Measurements from ENCODE around the gene PRR13.

The PRR13 gene

DNA sequence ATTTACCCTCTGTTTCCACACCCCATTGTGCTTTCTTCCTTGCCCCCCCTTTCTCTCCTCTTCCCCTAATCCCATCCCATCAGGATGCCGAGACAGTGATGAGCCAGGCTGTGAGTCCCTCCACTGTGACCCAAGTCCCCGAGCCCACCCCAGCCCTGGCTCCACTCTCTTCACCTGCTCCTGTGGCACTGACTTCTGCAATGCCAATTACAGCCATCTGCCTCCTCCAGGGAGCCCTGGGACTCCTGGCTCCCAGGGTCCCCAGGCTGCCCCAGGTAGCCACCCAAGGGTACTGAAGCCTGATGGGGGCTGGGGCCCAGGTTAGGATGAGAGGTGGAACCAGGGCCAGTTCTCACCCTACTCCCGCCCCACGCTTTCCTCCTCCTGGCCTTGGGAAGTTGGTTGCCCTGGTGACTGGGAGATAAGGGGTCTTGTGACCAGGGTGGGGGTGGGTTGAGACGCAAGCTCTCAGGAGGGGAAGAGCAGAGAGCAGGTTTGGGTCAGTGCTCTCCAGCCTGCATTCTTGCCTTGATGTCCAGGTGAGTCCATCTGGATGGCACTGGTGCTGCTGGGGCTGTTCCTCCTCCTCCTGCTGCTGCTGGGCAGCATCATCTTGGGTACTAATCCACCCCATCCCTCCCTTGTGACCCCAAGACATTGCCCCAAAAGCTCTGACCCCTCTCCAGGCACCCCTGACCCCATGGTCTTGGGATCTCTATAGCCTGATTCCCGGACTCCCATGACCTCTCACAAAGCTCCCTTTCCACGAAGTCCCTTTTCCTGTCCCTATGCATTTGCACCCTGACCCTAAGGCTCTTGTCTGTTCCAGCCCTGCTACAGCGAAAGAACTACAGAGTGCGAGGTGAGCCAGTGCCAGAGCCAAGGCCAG, 16.7 kb upstream of the PRR13 start:
- Mint-ChIP-seq H3K4me1 (peaks cover 65% of the 10 kb centered on the region), H3K27me3 (ENCODE audit: low read depth, poor library complexity) (no peaks in the 10 kb centered on the region), H3K27ac (no peak overlapping the region), H3K36me3 (ENCODE audit: low read depth) (no peaks in the 10 kb centered on the region), H3K9me3 (no peaks in the 10 kb centered on the region), H3K4me3 (peak overlapping the region; percentile 22)
- DNase-seq, result no peak
- TF ChIP-seq, protein P1, sequence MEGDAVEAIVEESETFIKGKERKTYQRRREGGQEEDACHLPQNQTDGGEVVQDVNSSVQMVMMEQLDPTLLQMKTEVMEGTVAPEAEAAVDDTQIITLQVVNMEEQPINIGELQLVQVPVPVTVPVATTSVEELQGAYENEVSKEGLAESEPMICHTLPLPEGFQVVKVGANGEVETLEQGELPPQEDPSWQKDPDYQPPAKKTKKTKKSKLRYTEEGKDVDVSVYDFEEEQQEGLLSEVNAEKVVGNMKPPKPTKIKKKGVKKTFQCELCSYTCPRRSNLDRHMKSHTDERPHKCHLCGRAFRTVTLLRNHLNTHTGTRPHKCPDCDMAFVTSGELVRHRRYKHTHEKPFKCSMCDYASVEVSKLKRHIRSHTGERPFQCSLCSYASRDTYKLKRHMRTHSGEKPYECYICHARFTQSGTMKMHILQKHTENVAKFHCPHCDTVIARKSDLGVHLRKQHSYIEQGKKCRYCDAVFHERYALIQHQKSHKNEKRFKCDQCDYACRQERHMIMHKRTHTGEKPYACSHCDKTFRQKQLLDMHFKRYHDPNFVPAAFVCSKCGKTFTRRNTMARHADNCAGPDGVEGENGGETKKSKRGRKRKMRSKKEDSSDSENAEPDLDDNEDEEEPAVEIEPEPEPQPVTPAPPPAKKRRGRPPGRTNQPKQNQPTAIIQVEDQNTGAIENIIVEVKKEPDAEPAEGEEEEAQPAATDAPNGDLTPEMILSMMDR (IDR thresholded peaks at IDR 0.05), result no peak

DNA sequence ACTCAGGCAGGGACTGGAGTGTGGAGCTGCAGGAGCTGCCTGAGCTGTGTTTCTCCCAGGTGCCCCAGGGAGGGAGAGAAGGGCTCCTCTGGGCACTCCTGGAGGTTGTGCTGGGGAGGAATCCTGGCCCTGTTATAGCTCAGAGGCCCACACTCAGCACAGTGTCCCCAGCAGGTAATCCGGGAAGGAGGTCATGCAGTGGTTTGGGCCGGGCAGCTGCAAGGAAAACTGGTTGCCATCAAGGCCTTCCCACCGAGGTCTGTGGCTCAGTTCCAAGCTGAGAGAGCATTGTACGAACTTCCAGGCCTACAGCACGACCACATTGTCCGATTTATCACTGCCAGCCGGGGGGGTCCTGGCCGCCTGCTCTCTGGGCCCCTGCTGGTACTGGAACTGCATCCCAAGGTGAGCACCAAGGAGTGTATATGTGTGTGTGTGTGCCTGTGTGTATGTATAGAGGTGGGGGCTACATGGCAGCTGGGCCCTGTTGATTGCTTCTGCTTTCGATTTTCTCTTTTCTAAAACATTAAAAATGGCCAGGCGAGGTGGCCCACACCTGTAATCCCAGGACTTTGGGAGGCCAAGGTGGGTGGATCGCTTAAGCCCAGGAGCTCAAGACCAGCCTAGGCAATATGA, 15.9 kb upstream of the PRR13 start:
- peaks cover 61% of the 10 kb centered on the region for H3K4me1 Mint-ChIP-seq
- H3K9me3 Mint-ChIP-seq, result no peaks in the 10 kb centered on the region
- TF ChIP-seq, protein P1 (IDR thresholded peaks at IDR 0.05), result no peak
- no peaks in the 10 kb centered on the region for H3K36me3 Mint-ChIP-seq (ENCODE audit: low read depth)
- no peak overlapping the region for H3K4me3 Mint-ChIP-seq
- DNase-seq, result no peak
- no peaks in the 10 kb centered on the region for H3K27me3 Mint-ChIP-seq (ENCODE audit: low read depth, poor library complexity)
- H3K27ac Mint-ChIP-seq, result no peak overlapping the region

DNA sequence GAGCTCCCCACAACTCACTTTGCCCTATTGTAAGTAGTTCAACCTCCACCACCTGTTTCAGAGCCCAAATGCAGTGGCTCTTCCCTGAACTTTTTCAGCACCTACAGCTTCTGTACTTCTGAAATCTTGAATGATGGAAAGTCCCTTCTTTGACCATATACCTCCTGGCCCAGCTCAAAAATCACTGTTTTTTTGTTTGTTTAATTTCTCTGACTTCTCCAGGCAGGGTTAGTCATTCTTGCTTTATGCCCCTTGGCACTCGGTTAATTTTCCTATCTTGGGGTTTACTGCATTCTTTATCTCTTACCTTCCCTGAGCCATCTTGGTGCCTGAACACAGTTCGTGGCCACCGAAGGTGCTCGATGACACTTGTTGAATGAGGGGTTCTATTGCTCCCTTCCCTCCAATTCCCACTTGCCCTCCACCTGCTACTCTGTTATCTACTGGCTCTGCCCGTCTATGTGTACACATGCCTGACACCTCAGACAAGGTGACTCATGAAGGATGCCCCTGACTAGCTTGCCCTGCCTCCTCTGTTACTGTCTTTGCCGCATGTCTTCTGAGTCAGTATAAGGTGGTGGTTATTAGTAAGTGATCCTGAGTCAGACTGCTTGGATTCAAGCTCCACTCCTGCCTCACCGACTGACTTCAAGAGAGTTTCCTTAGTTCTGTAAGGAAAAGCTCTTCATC, 13.5 kb upstream of the PRR13 start:
- peaks cover 3% of the 10 kb centered on the region for H3K27me3 Mint-ChIP-seq (ENCODE audit: low read depth, poor library complexity)
- H3K9me3 Mint-ChIP-seq, result no peaks in the 10 kb centered on the region
- H3K27ac Mint-ChIP-seq, result no peak overlapping the region
- no peak overlapping the region for H3K4me3 Mint-ChIP-seq
- H3K4me1 Mint-ChIP-seq, result peaks cover 49% of the 10 kb centered on the region
- TF ChIP-seq, protein P1 (IDR thresholded peaks at IDR 0.05), result no peak
- no peaks in the 10 kb centered on the region for H3K36me3 Mint-ChIP-seq (ENCODE audit: low read depth)
- no peak for DNase-seq

DNA sequence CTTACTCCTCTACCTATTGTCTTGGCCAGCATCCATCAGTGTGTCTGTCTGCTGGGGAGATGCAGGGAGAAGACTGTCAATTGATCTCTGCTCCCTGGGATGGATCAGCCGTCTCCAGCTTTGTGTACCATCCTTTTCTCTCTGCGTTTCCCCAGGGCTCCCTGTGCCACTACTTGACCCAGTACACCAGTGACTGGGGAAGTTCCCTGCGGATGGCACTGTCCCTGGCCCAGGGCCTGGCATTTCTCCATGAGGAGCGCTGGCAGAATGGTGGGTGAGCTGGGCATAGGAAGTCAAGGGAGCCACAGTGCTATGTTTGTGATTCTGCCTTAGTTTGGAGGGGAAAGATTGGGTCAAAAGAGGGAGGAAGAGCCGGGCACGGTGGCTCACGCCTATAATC, 12.8 kb upstream of the PRR13 start:
- peaks cover 43% of the 10 kb centered on the region for H3K4me1 Mint-ChIP-seq

DNA sequence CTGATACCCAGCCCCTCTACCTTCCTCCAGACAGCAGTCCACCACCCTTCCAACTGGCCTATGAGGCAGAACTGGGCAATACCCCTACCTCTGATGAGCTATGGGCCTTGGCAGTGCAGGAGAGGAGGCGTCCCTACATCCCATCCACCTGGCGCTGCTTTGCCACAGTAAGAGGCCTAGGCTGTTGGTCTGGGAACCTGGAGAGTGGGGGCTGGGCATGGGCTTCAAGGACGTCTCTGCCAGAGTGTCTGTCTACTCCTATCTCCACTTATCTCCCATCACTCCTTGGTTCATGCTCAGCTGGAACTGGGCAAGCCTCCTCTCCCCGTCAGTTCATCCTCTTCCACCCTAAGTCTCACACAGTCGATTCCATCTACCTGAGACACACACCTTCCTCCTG, 11.4 kb upstream of the PRR13 start:
- no peak for DNase-seq
- Mint-ChIP-seq H3K27ac (no peak overlapping the region), H3K36me3 (ENCODE audit: low read depth) (no peaks in the 10 kb centered on the region), H3K4me1 (peaks cover 29% of the 10 kb centered on the region), H3K9me3 (no peaks in the 10 kb centered on the region), H3K4me3 (no peak overlapping the region), H3K27me3 (ENCODE audit: low read depth, poor library complexity) (peaks cover 5% of the 10 kb centered on the region)
- TF ChIP-seq, protein P1 (IDR thresholded peaks at IDR 0.05), result no peak

More for the DNA sequence above, 12.8 kb upstream of the PRR13 start:
- Mint-ChIP-seq H3K27me3 (ENCODE audit: low read depth, poor library complexity) (peaks cover 5% of the 10 kb centered on the region), H3K9me3 (no peaks in the 10 kb centered on the region), H3K36me3 (ENCODE audit: low read depth) (no peaks in the 10 kb centered on the region), H3K27ac (no peak overlapping the region), H3K4me3 (no peak overlapping the region)
- no peak for DNase-seq
- TF ChIP-seq, protein P1 (IDR thresholded peaks at IDR 0.05), result no peak
